HepG2 (cell line): ENCODE results near the gene PRRC2A. TPM values are rescaled to one million over a fixed set of nuclear protein-coding genes. Genes with fewer than 3 reads are reported as not detected.

ENCODE experiments used
- ARNTL ChIP-seq: sonication (generic); formaldehyde crosslinking; IDR thresholded peaks from 2 replicates; pipeline ENCODE4 v1.4.0; 2020; ENCODE audit warnings: mild to moderate bottlenecking, missing genetic modification reagents
- BRD4 ChIP-seq: sonication (generic); formaldehyde crosslinking; IDR thresholded peaks from 2 replicates; pipeline ENCODE4 v1.4.0; 2020; ENCODE audit warnings: missing genetic modification reagents
- DR1 ChIP-seq: sonication (generic); formaldehyde crosslinking; IDR thresholded peaks from 2 replicates; pipeline ENCODE4 v1.8.0; 2021; ENCODE audit warnings: mild to moderate bottlenecking, missing genetic modification reagents, inconsistent platforms
- FOXA1 ChIP-seq, 2 experiments: fragments of 450-650 bp in 1 of 2; sonication (generic) in 1 of 2; formaldehyde crosslinking in 1 of 2; IDR thresholded peaks; 2 replicates each; pipeline versions ENCODE4 v1.4.0 to v1.6.1; 2016 to 2020; ENCODE audit warnings: missing genetic modification reagents in 1 of 2
- HNF1A ChIP-seq, 2 experiments: sonication (generic) in 1 of 2; formaldehyde crosslinking in 1 of 2; IDR thresholded peaks; 2 replicates each; pipeline versions ENCODE4 v1.4.0 to v1.6.1; 2016 to 2020; ENCODE audit warnings: borderline replicate concordance in 1 of 2, low read depth in 1 of 2, mild to moderate bottlenecking in 1 of 2, missing genetic modification reagents in 1 of 2
- HNF1B ChIP-seq: sonication (generic); formaldehyde crosslinking; IDR thresholded peaks from 2 replicates; pipeline ENCODE4 v1.5.1; 2020; ENCODE audit warnings: mild to moderate bottlenecking, moderate library complexity, missing genetic modification reagents
- KLF13 ChIP-seq: sonication (generic); formaldehyde crosslinking; IDR thresholded peaks from 2 replicates; pipeline ENCODE4 v1.4.0; 2020; ENCODE audit warnings: mild to moderate bottlenecking, missing genetic modification reagents
- MXD1 ChIP-seq: sonication (generic); formaldehyde crosslinking; IDR thresholded peaks from 2 replicates; pipeline ENCODE4 v1.4.0; 2020; ENCODE audit warnings: mild to moderate bottlenecking, missing genetic modification reagents
- PRDM10 ChIP-seq: sonication (generic); formaldehyde crosslinking; IDR thresholded peaks from 2 replicates; pipeline ENCODE4 v1.4.0; 2020; ENCODE audit warnings: low read depth, missing genetic modification reagents
- REST ChIP-seq, 2 experiments: IDR thresholded peaks; 2 replicates each; pipeline ENCODE4 v1.6.1; 2011 to 2012; ENCODE audit warnings: low read length in 2 of 2, borderline replicate concordance in 1 of 2, low read depth in 1 of 2, mild to moderate bottlenecking in 1 of 2, moderate library complexity in 1 of 2
- ZBTB3 ChIP-seq: sonication (generic); formaldehyde crosslinking; IDR thresholded peaks from 2 replicates; pipeline ENCODE4 v1.4.0; 2020; ENCODE audit warnings: low read depth, mild to moderate bottlenecking, moderate library complexity, missing genetic modification reagents, borderline replicate concordance
- ZNF124 ChIP-seq: sonication (generic); formaldehyde crosslinking; IDR thresholded peaks from 2 replicates; pipeline ENCODE4 v1.4.0; 2020; ENCODE audit warnings: missing genetic modification reagents
- ZNF234 ChIP-seq: sonication (generic); formaldehyde crosslinking; conservative IDR thresholded peaks from 2 replicates; pipeline ENCODE4 v1.5.1; 2020; ENCODE audit warnings: mild to moderate bottlenecking, missing genetic modification reagents
- polyA plus RNA-seq, 8 experiments: library from polyadenylated mRNA; depleted of rRNA in 3 of 8; stranded (reverse) in 7 of 8; unstranded in 1 of 8; fragments of >200 nt; fragmentation: Illumina TruSeq in 4 of 8; extraction: Trizol in 4 of 8; gene quantifications; 2 replicates each; pipeline versions ENCODE4 v1.2.1 to v1.2.3, GENCODE V29; 2011 to 2016; ENCODE audit warnings: low read depth in 4 of 8, missing spikeins in 1 of 8, mixed read lengths in 1 of 8; ENCODE audit not compliant: insufficient read depth in 1 of 8
- total RNA-seq, 5 experiments: library from RNA; depleted of rRNA; stranded (reverse); fragments of >200 nt; fragmentation: Illumina TruSeq; extraction: Trizol; gene quantifications; 2 replicates each; pipeline ENCODE4 v1.2.3, GENCODE V29; 2016; ENCODE audit warnings: low read depth in 1 of 5

PRRC2A gene
- total and polyA plus RNA-seq, 2 of the 13 experiments (the other 11 are each of a cell fraction or from before 2014, with no cell fraction given): 38.9 to 47.4 TPM

- TF ChIP-seq MXD1 (no peak), PRDM10 (CRISPR knock-in tag) (no peak), BRD4 (CRISPR knock-in tag) (no peak), FOXA1 (IDR thresholded peaks at IDR 0.05) (no peak), FOXA1 (CRISPR knock-in tag; IDR thresholded peaks at IDR 0.05) (peak; percentile 59), ZBTB3 (peak; percentile 20; the same call in 1 of the 2 replicates), HNF1B (CRISPR knock-in tag) (0 out of 2 replicates have a peak, but pooled peaks have one; percentile 20), HNF1A (IDR thresholded peaks at IDR 0.05; ENCODE audit: low read depth) (no peak), HNF1A (CRISPR knock-in tag; IDR thresholded peaks at IDR 0.05; ENCODE audit: borderline replicate concordance) (no peak), REST (IDR thresholded peaks at IDR 0.05; ENCODE audit: borderline replicate concordance in 1 of 2, low read depth in 1 of 2, low read length in 2 of 2) (no peak), ARNTL (CRISPR knock-in tag) (0 out of 2 replicates have a peak, but pooled peaks have one; percentile 13), DR1 (CRISPR knock-in tag) (no peak), KLF13 (CRISPR knock-in tag) (no peak), ZNF124 (CRISPR knock-in tag) (no peak), ZNF234 (no peak)
Observed at GRCh38 chr6:31614075-31614619, 6.4 kb upstream of the PRRC2A start (continued).
